Superior temporal gyrus (tissue), 1 donor: ENCODE results near the gene DNAI1.

ENCODE experiments used
- DNase-seq: peaks from one replicate; pipeline ENCODE4 v3.0.0-alpha.2; 2016; ENCODE audit errors: extremely low spot score

DNAI1 gene

DNA sequence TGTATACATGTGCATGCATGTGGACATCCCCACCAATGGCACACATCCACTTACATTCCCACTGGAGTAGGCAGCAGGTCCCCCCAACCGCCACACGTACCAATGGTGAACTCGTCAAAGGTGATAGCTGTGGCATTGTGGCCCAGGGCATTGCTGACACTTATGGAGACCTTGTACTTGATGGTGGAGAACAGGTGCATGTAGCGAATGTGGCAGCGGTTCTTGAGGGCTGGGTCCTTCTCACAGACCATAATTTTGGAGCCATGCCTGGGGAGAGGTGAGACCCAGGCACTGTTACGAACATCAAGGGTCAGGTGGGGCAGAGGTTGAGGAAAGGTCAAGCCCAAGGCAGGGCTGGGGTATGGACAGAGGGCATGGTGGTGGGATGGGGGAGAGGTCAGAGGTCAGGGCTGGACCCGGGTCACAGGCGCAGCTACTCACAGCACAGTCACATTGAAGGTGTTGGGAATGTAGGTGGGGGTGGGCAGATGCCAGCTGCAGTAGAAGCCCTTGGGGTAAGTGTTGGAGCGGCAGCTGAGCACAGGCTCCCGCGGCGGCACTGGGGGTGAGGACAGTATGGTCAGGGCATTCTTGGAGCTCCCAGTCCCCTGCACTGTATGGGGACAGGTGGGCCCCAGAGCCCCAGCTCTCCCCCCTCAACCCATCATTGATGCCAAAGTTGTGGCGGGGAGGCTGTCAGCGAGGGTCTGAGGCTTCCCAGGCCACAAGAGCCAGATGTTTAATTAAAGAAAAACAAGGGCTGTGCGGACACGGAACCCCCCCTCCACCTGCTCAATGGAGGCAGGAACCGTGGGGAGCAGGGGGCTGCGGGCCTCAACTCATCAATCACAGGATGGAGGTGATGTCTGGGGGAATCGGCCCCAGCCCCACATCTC, 99.1 kb downstream of the DNAI1 start:
- DNase-seq: no peak

DNA sequence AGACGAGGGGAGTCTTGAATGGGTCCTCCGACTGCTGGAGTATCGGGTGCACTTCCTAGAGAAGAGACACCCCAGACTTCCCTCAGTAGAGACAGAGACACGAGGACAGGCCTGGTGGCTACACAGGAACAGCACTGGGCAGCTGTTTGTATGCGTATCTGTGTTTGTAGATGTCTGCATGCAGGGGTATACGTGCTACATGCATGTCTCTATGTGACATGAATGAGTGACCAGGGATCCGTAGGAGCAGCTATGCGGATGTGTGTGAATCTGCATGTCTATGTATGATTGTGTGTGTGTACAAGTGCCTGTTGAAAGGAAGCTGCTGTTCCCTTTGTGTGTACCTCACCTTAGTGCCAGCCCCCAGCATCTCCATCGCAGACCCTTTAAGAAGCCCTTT, 99.8 kb downstream of the DNAI1 start:
- no peak for DNase-seq

DNA sequence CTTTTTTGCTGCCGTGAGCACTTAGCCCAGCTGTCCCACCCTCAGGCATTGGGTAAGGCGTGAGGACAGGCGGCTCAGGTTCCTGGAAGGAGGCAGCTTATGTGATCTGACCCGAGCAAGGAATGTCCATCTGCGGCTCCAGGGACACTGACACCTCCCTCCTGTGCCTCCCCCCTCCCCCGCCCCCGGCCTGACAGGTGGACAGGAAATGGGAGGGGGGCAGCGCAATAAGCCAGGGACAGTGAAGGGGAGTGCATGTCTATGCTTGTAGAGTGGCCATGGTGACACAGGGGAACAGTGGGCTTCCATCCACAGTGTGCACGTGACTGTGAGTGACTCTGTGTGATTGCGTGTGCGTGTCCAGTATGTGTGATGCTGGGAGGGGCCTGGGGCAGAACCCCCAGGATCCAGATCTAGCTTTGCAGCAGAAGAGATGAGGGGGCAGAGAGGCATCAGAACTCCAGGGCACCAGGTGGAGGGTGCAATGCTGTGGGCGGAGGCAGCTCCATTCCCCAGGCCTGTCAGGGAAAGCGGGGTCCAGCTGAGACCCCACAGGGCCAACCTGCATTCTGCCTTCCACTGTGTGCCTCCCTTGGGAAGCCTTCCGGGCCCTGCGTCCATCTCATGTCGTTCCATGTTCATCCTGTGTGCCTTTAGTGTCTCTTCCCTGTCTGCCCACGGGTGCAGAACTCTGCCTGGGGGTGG, 100.5 kb downstream of the DNAI1 start:
- DNase-seq: no peak

DNA sequence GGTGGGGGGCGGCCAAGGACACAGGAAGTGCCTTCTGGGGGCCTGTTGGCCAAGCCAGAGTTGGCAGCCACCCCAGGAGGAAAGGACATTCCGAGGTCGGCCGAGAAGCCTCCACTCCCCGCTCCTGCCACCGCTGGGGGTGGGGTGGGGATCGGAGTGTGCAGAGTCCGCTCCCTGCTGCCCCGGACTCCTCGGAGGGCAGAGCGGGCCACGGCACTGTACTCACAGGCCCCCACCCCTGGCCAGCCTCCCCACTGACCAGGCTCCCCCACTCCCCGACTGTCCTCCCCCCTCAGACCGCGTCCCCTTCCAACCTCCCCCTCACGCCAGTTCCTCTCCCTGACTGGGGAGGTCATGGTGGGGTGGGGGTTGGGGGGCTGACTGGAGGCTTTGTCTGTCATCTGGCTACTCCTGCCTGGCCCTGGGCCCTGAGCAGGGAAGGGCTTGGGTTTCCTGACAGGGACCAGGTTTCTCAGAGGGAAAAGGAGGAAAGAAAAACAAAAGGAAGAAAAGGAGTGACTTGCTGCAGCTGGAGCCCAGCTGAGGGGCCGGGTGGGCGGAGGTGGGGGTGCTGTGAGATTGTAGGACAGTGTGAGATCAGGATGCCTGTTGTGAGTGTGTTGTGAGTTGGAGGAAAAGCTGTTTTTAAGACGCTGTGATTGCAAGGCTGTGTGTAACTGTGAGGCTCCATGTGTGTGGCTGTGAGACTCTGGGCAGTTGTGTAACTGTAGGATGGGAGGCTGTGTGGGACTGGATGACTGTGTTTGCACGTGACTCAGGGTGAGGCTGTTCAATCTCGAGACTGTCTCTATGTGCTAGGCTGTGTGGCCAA, 101.2 kb downstream of the DNAI1 start:
- DNase-seq: peak; percentile 58

DNA sequence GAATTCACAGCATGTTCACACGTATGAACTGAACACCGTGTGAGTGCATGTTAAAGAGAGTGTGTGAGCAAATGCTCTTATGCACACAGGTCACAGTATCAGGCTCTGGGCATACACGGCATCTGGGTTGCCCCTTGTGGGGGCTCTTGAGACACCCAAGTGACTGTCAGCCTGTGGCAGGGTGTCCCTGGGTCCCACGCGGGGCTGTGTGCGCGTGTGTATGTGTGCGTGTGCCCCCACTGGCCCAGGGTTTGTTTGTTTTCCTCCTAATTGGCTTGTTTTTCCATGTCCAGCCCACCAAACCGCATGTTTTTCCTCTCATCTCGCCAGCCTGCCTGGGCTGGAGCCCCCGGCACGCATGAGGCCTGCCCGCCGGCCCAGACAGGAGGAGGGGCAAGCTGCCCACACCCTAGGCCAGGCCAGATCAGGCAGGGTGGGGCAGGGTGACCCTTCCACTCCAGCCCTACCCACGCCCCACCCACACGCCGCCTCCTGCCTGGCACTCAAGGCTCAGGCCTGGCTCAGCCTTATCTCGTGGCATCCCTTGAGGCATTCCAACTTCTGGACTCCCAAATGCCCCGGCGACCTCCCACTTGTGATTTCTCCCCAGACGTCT, 102.1 kb downstream of the DNAI1 start:
- DNase-seq: no peak

DNA sequence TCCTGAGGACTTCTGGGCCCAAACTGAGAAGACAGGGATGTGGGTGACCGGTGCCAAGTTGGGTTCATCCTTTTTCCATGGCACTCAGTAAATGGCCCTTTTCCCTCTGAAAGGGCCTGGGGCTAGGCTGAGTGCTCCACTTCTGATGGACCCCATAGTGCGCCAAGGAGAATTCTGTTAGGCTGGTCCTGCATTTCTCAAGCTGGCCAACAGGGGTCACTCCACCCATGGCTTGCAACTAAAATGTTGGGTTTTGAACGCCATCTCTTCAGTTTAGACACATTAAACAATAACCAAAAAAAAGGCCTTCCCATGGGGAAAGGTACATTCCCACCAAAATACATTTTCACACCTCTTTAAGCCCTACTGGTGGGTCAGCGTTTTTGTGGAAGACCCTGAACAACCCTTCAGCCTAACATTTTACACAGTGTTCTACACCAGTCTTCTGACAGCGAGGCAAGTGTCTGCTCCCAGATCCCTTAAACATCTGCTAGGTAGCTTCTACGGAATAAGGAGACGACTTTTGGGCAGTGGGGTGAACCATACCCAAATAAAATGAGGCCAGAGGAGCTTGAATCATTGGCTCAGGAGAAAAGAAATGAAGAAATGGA, 103.6 kb downstream of the DNAI1 start:
- DNase-seq: no peak

DNA sequence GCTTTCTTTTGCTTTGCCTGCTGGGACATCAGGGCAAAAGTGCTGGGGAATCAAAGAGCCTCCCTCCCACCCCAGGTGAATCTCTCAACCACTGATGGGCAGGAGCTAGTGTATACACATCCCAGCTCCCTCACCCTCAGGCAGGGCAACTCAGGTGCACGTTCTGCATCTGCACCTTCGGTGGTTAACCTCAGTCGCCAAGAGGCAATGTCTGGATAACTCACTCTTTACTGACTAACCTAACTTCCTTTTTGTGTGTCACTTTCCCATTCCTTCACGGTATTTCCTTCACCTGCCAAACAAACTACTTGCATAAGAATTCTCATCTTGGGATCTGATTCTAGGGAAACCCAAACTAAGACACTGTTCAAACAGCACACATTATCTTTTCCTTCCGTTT, 104.7 kb downstream of the DNAI1 start:
- DNase-seq: no peak

DNA sequence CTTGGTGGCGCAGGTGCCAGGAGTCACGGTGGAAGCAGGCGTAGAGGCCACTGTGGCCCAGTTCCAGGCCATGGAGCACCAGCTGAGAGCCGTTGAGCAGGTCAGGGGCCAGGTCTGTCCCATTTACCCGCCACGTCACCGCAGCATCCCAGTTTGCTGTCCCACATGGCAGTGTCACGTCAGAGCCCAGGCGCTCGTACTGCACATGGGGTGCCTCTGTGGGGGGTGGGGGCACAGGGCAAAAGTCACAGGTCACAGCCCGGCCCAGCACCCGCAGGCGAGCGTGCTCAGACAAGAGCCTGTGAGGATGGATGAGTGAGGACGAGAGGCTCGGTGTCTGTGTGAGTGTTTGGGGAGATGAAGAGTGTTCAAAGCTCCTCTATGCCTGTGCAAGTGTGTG, 106.0 kb downstream of the DNAI1 start:
- DNase-seq: no peak

DNA sequence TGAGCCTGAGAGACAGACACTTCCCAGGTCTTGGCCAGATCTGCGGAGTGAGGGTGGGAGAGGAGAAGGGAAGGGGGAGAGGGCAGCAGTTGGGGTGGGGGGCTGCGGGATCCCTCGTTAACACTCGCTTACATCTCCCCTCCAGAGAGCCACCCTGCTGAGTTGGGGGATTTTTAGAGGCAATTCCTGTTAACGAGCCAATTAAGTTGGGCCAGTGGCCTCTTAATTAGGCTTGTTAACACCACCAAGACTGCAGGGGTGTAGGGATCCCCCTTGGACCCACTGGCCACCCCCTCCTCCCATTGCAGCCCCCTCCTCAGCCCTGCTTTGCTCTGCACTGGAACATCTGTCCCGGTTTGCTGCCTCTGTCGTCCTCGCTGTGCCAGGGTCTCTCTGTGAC, 107.3 kb downstream of the DNAI1 start:
- no peak for DNase-seq

DNA sequence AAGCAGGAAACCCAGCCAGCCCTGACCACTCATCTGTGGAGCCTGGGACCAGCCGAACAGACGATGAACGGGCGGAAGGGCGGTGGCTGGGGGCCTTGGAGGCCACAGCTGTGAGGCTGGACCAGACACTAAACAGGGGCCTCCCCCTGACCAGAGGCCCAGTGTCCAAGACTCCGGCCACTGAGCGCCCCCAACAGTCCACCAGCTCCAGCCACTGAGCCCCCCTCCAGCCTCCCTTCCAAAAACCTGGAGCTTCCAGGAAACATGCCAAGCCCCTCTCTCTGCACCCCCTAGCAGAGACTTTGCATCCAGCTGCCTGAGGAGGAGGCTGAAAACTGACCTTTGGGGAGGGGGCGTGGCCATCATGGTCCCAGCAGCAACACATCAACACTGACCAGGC, 107.7 kb downstream of the DNAI1 start:
- no peak for DNase-seq

DNA sequence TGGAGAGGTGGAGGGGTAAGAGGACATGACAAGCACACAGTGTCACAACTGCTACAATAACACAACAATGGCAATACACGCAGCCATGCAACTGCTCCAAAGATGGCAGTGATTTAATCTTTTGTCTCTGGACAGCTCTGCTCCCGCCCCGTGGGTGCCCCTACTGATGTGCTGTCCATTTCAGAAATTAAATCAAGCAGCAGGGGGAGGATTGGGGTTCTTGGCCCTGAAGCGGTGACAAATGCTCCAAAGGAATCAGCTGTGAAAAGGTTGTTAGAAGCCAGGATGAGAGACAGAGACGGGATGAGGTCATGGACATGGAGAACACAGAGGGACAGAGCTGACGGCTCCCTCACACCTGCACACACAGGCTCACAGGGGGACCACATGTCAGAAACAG, 108.4 kb downstream of the DNAI1 start:
- DNase-seq: no peak

DNA sequence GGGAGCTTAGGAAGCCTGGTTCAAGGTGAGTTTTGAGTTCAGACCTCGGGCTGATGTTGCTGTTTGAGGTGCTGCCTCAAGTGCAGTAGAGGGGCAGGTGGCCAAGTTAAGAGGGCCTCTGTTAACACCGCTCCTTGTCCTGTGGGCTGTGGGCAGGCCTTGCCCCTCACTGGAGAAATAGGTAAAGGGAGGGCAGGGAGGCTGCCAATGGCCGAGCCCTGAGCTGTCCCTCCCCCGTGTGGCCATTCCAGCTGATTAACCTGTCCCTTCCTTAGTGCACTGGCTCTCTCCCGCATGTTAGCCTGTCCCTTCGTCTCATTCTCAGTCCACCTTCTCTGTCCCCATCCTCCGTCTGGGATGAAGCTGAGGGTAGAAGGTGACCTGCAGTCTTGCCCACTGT, 109.5 kb downstream of the DNAI1 start:
- no peak for DNase-seq

DNA sequence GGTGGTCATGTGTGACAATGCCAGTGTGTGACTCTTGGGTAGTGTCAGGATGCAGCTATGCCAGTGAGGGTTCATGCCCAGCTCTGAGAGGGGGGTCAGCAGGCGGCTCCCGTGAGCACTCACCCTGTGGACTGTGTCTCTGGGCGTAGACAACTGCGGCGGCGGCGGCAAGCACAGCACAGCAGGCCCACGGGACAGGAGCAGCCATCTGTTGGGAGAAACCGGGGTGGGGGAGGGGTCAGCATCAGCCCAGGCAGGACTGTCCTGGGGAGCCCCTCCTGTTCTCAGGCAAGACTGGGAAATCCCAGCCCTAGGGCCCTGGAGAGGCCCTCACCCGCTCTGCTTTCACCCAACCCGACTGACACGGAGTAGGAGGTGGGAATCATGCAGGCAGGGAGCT, 110.2 kb downstream of the DNAI1 start:
- DNase-seq: no peak

DNA sequence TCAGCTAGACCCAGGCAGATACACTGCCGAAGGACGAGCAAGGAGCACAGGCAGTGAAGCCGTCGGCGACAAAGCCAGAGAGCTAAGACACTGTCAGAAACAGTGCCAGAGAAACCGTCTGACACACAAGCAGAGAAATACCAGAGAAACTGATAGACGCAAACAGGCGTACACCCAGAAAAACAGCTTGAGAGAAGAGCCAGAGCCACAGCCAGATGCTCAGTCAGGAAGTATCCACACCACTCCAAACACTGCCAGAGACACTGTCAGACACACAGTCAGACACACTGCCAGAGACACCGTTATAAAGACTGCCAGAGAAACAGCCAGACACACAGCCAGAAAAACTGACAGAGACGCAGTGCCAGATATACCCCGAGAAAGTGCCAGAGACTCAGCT, 111.8 kb downstream of the DNAI1 start:
- no peak for DNase-seq
